ENCODE results near the gene KLK13. TPM values are rescaled to one million over a fixed set of nuclear protein-coding genes. Genes with fewer than 3 reads are reported as not detected.

KLK13 gene
- polyA plus RNA-seq, 1 of the 3 experiments (the other 2 are of a cell fraction), result not detected

GRCh38 chr19:51093510-51094345 is 28.8 kb upstream of the KLK13 start:
- Histone ChIP-seq H3K36me3 (replicated peaks in 1 of 2; ENCODE audit: control insufficient read depth in 1 of 2, insufficient read depth in 2 of 2, low read length in 1 of 2) (peaks cover 0 to 8% of the 10 kb centered on the region in 2 experiments), H3K9me2 (no peaks in the 10 kb centered on the region), H3K4me1 (ENCODE audit: control insufficient read depth in 1 of 2, insufficient read depth in 2 of 2, low read depth in 1 of 2, low read length in 1 of 2) (no peaks in the 10 kb centered on the region; a peak in 1 of 4 replicates), H3K4me2 (no peak overlapping the region), H3K79me2 (ENCODE audit: insufficient read depth) (no peaks in the 10 kb centered on the region), H3K9me3 (no peaks in the 10 kb centered on the region), H3K27me3 (ENCODE audit: insufficient read depth) (no peaks in the 10 kb centered on the region), H3F3A (replicated peaks; ENCODE audit: insufficient read depth) (no peaks in the 10 kb centered on the region), H2AFZ (ENCODE audit: low read depth) (no peak overlapping the region), H3K9ac (no peak overlapping the region), H3K27ac (ENCODE audit: low read depth in 2 of 2, low read length in 1 of 2) (no peak overlapping the region), H4K20me1 (ENCODE audit: insufficient read depth) (peaks cover 7% of the 10 kb centered on the region; the same call in 1 of the 2 replicates), H3K4me3 (ENCODE audit: low read depth in 2 of 2, low read length in 1 of 2) (no peak overlapping the region)
- POLR2A ChIA-PET, result interaction anchor here (0.5 kb wide), 1 partner anchor 149 kb away, joined by 3 read pairs; no protein-coding TSS in a partner anchor
- DNase-seq, result no peak
- WGBS (ENCODE audit: low lambda C conversion rate), result 86% methylated on average over 22 of the region's 22 CpGs
- TF ChIP-seq, protein P1, sequence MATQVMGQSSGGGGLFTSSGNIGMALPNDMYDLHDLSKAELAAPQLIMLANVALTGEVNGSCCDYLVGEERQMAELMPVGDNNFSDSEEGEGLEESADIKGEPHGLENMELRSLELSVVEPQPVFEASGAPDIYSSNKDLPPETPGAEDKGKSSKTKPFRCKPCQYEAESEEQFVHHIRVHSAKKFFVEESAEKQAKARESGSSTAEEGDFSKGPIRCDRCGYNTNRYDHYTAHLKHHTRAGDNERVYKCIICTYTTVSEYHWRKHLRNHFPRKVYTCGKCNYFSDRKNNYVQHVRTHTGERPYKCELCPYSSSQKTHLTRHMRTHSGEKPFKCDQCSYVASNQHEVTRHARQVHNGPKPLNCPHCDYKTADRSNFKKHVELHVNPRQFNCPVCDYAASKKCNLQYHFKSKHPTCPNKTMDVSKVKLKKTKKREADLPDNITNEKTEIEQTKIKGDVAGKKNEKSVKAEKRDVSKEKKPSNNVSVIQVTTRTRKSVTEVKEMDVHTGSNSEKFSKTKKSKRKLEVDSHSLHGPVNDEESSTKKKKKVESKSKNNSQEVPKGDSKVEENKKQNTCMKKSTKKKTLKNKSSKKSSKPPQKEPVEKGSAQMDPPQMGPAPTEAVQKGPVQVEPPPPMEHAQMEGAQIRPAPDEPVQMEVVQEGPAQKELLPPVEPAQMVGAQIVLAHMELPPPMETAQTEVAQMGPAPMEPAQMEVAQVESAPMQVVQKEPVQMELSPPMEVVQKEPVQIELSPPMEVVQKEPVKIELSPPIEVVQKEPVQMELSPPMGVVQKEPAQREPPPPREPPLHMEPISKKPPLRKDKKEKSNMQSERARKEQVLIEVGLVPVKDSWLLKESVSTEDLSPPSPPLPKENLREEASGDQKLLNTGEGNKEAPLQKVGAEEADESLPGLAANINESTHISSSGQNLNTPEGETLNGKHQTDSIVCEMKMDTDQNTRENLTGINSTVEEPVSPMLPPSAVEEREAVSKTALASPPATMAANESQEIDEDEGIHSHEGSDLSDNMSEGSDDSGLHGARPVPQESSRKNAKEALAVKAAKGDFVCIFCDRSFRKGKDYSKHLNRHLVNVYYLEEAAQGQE (IDR thresholded peaks at IDR 0.05; ENCODE audit: low read depth, low read length), result no peak
- no peak for TF ChIP-seq MAX (IDR thresholded peaks at IDR 0.05; ENCODE audit: low read depth)
- TF ChIP-seq SMC3 (IDR thresholded peaks at IDR 0.05; ENCODE audit: low read depth, low read length), result no peak
- no peak for TF ChIP-seq ELF1 (IDR thresholded peaks at IDR 0.05)
- TF ChIP-seq ZBTB33 (IDR thresholded peaks at IDR 0.05; ENCODE audit: borderline replicate concordance, low read depth), result no peak
- no peak for TF ChIP-seq RFX5 (IDR thresholded peaks at IDR 0.05; ENCODE audit: low read length)
- TF ChIP-seq JUND (IDR thresholded peaks at IDR 0.05), result no peak
- TF ChIP-seq GABPA (IDR thresholded peaks at IDR 0.05; ENCODE audit: low read depth), result no peak
- TF ChIP-seq YY1 (IDR thresholded peaks at IDR 0.05; ENCODE audit: low read depth), result no peak
- TF ChIP-seq TEAD4 (IDR thresholded peaks at IDR 0.05; ENCODE audit: borderline replicate concordance, insufficient read depth), result no peak
- CTCF ChIA-PET, result interaction anchor here (0.6 to 4.2 kb wide), 9 partner anchors 13 to 158 kb away, joined by 3 to 30 read pairs (median 4); no protein-coding TSS in a partner anchor

Data from SK-N-SH (cell line).